ENCODE data around the gene NEGR1. TPM values are rescaled to one million over a fixed set of nuclear protein-coding genes. Genes with fewer than 3 reads are reported as not detected.

Gene NEGR1
- total RNA-seq, 4 donors from 2014 or later, result 33.3 to 73.0 (median 54.1) TPM

DNA sequence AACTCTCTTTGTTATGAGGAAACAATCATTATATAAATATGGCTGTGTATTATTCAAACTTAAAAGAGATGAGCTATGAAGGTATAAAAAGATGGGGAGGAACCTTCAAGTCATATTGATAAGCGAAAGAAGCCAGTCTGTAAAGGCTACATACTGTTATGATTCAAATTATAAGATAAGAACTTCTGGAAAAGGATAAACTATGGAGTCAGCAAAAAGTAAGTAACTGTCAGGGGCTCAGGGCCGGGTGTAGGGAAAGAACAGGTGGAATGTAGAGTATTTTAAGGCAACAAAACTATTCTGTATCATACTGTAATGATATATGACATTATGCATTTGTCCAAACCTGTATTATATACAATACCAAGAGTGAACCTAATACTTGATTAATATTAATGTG, 628.4 kb downstream of the NEGR1 start:
- Histone ChIP-seq H3K4me3 (no peak overlapping the region), H3K4me1 (peaks cover 0 to 30% (median 2%) of the 10 kb centered on the region in 3 donors), H3K27me3 (no peaks in the 10 kb centered on the region), H3K36me3 (no peaks in the 10 kb centered on the region), H3K27ac (no peak overlapping the region), H3K9me3 (no peaks in the 10 kb centered on the region)
- no peak for TF ChIP-seq EP300 (IDR thresholded peaks at IDR 0.05)
- no peak for TF ChIP-seq POLR2A (IDR thresholded peaks at IDR 0.05)
- TF ChIP-seq, protein P1, sequence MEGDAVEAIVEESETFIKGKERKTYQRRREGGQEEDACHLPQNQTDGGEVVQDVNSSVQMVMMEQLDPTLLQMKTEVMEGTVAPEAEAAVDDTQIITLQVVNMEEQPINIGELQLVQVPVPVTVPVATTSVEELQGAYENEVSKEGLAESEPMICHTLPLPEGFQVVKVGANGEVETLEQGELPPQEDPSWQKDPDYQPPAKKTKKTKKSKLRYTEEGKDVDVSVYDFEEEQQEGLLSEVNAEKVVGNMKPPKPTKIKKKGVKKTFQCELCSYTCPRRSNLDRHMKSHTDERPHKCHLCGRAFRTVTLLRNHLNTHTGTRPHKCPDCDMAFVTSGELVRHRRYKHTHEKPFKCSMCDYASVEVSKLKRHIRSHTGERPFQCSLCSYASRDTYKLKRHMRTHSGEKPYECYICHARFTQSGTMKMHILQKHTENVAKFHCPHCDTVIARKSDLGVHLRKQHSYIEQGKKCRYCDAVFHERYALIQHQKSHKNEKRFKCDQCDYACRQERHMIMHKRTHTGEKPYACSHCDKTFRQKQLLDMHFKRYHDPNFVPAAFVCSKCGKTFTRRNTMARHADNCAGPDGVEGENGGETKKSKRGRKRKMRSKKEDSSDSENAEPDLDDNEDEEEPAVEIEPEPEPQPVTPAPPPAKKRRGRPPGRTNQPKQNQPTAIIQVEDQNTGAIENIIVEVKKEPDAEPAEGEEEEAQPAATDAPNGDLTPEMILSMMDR (IDR thresholded peaks at IDR 0.05), result no peak
- TF ChIP-seq POLR2AphosphoS5 (IDR thresholded peaks at IDR 0.05), result no peak
- no peak for ATAC-seq
- WGBS, 2 donors (ENCODE audit: low coverage in 1 of 2), result 80 to 86% methylated on average over 2 of the region's 2 CpGs

DNA sequence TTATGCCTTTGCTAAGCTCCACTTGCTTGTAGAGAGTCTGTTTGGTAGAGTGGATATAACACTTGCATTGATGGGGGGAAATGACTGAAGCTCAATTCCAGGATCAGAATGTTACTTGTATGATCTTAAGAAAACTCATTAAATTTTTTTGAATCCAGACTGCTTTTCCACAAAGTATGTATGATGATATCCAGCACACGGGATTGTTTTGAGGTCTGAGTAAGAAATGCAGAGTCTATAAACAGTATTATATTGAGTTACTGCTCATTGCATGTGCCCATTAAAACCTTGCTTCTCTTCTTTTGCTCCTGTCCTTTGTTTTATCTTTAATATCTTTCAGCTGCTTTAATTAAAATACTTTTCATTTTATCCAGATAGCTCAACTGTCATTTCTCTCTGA, 631.1 kb downstream of the NEGR1 start:
- H3K4me1 ChIP-seq, result peaks cover 0 to 25% (median 0%) of the 10 kb centered on the region in 3 donors
- WGBS, 2 donors (ENCODE audit: low coverage in 1 of 2), result 75 to 83% methylated on average over 1 of the region's 1 CpG
- no peaks in the 10 kb centered on the region for H3K36me3 ChIP-seq
- H3K4me3 ChIP-seq, result no peak overlapping the region
- H3K27me3 ChIP-seq, result no peaks in the 10 kb centered on the region
- H3K27ac ChIP-seq, result no peak overlapping the region
- no peak for ATAC-seq
- TF ChIP-seq EP300 (IDR thresholded peaks at IDR 0.05) (no peak), POLR2A (IDR thresholded peaks at IDR 0.05) (no peak), POLR2AphosphoS5 (IDR thresholded peaks at IDR 0.05) (no peak)
- TF ChIP-seq, protein P1 (IDR thresholded peaks at IDR 0.05), result no peak
- no peaks in the 10 kb centered on the region for H3K9me3 ChIP-seq

DNA sequence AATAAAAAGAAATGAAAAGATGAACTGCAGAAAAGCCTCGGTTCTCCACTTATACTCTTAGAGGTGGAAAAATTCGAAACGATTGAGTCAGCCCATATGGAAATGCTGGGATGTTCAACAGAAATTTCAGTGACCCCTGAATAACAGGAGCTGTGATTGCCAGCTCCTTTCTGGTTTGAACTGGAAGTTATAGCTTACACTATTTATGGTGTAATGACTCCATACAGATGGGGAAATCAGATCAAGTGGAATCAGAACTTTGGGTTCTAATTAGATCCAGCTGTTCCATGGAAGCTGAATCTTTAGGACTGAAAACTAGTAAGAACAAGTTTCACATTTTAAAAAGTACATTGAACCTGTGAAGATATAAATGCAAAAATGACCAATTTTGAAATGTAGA, 632.2 kb downstream of the NEGR1 start:
- H3K27ac ChIP-seq, result no peak overlapping the region
- ATAC-seq, result no peak
- no peak overlapping the region for H3K4me3 ChIP-seq
- H3K27me3 ChIP-seq, result no peaks in the 10 kb centered on the region
- no peaks in the 10 kb centered on the region for H3K9me3 ChIP-seq
- no peaks in the 10 kb centered on the region for H3K36me3 ChIP-seq
- peaks cover 0 to 25% (median 0%) of the 10 kb centered on the region in 3 donors for H3K4me1 ChIP-seq
- TF ChIP-seq, protein P1 (IDR thresholded peaks at IDR 0.05), result no peak
- no peak for TF ChIP-seq POLR2AphosphoS5 (IDR thresholded peaks at IDR 0.05)
- 67 to 69% methylated on average over 3 of the region's 3 CpGs for WGBS, 2 donors (ENCODE audit: low coverage in 1 of 2)

DNA sequence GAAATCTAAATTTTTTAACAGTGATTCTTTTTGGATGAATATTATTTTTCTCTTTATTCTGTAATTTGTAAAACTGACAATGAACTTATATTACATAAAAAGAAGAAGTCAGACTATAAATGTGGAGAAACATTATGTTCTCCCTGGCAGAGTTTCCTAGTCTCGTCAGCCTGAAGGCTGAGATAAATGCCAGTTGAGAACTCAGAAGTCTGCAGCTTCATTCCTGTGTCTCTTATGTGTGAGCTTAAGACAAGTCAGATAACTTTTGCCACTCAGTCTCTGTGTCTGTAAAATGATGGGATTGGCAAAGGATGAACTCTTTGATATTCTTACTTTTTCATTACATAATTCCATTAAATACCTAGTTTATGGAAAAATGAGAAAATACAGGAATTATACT, 632.7 kb downstream of the NEGR1 start:
- no peak for TF ChIP-seq POLR2AphosphoS5 (IDR thresholded peaks at IDR 0.05)
- TF ChIP-seq, protein P1 (IDR thresholded peaks at IDR 0.05), result no peak
- TF ChIP-seq POLR2A (IDR thresholded peaks at IDR 0.05), result no peak
- TF ChIP-seq EP300 (IDR thresholded peaks at IDR 0.05), result no peak
- Histone ChIP-seq H3K27me3 (no peaks in the 10 kb centered on the region), H3K36me3 (no peaks in the 10 kb centered on the region), H3K4me1 (peaks cover 0 to 25% (median 0%) of the 10 kb centered on the region in 3 donors), H3K27ac (no peak overlapping the region), H3K9me3 (no peaks in the 10 kb centered on the region), H3K4me3 (no peak overlapping the region)
- ATAC-seq, result no peak
- WGBS, 2 donors (ENCODE audit: low coverage in 1 of 2), result 10 to 30% methylated on average over 1 of the region's 1 CpG

DNA sequence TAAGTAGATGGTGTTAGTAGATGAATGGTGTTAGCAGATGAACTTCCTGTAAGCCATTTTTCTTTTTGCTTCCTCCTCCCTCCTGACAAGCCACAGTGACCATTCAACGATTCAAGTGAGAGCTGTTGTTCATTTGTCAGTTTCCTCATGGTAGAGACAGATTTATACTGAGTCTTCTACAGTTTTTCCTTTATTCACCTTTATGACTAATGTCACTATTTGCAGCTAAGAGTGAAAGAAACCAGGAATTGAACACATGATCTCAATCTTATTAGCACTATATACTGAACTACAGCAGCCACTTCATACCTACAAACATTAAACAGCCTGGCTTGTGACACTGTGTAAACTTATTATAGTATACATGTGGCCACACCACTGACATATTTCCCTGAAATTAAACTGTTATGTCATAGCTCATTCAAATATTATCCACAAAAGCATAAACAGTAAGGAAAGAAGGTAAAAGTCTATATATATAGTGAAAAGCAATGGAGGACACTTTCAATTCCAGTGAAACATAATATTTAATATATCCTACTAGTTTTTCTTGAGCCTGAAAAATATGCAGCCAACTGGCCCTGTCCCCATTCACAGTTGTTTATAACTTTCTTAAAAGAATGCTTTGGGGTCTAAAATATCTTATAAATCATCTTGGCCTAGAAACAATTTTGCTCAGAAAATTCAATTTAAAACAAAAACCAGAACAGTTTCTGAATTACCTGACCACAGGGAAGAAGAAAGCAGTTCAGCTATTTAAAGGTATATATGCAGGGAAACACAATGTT, 634.6 kb downstream of the NEGR1 start:
- 27 to 50% methylated on average over 1 of the region's 1 CpG for WGBS, 2 donors (ENCODE audit: low coverage in 1 of 2)
- H3K4me3 ChIP-seq, result no peak overlapping the region
- no peaks in the 10 kb centered on the region for H3K27me3 ChIP-seq
- TF ChIP-seq EP300 (IDR thresholded peaks at IDR 0.05) (no peak), POLR2AphosphoS5 (IDR thresholded peaks at IDR 0.05) (no peak)
- peaks cover 0 to 25% (median 0%) of the 10 kb centered on the region in 3 donors for H3K4me1 ChIP-seq
- no peak overlapping the region for H3K27ac ChIP-seq
- H3K9me3 ChIP-seq, result no peaks in the 10 kb centered on the region
- H3K36me3 ChIP-seq, result no peaks in the 10 kb centered on the region
- ATAC-seq, result no peak

Measured in gastroesophageal sphincter (tissue), 4 donors.